HCT116 (cell line): ENCODE measurements around the gene LZTS3. TPM values are rescaled to one million over a fixed set of nuclear protein-coding genes. Genes with fewer than 3 reads are reported as not detected.

Experiments
- ATAC-seq: fragments of 200-7000 bp; cut with Tn5 transposase; 2 replicates; pipeline ENCODE4 v1.9.1; 2020; ENCODE audit warnings: mild to moderate bottlenecking, moderate library complexity
- BruUV-seq: library from RNA; stranded (reverse); fragments of 400-500 nt; replicated peaks from 2 replicates; lab custom pipeline; 2021; lab: Mats Ljungman, UMichigan
- CTCF ChIA-PET: fragments of 300-600 bp; sonication (Branson Sonifier 250); formaldehyde crosslinking; loops from one replicate; lab custom pipeline; 2021; ENCODE audit warnings: antibody characterized with exemption; lab: Charles Lee
- POLR2A ChIA-PET: fragments of 300-600, 350-600 bp; sonication (Branson Sonifier 250); formaldehyde crosslinking; loops from one replicate; lab custom pipeline; 2021; ENCODE audit warnings: antibody characterized with exemption; lab: Charles Lee
- RAD21 ChIA-PET, 2 experiments: fragments of 300-600 bp; sonication (Branson Sonifier 250); formaldehyde crosslinking; loops; one replicate each; lab custom pipeline; 2023; ENCODE audit warnings: low total read pairs in 2 of 2; ENCODE audit not compliant: uncharacterized antibody in 2 of 2, unreplicated experiment in 2 of 2, low non-redundant PET in 1 of 2; lab: Charles Lee
- DNase-seq: peaks from one replicate; pipeline ENCODE4 v3.0.0-alpha.2; 2010; ENCODE audit warnings: low read depth, low spot score
- H2AFZ ChIP-seq: fragments of 200-600 bp; shearing (Covaris generic), sonication (generic); 2 replicates; pipeline ENCODE4 v1.6.1; 2017; ENCODE audit warnings: low read depth, mixed run types, mixed read lengths, antibody characterized with exemption, low read length; ENCODE audit not compliant: poor library complexity, severe bottlenecking
- H3K27ac ChIP-seq: 2 replicates; pipeline ENCODE4 v1.5.1; 2012; ENCODE audit warnings: low read depth, low read length
- H3K27me3 ChIP-seq: fragments of 200-600 bp; sonication (generic); 2 replicates; pipeline ENCODE4 v1.6.1; 2016; ENCODE audit warnings: mixed run types, low read length, mixed read lengths; ENCODE audit not compliant: insufficient read depth
- H3K36me3 ChIP-seq, 2 experiments: fragments of 200-500 bp in 1 of 2; fragments of 200-600 bp in 1 of 2; sonication (Bioruptor generic) in 1 of 2; sonication (generic) in 1 of 2; 2 replicates each; pipeline versions ENCODE4 v1.5.1 to v1.6.1; 2014 to 2016; ENCODE audit warnings: low read length in 2 of 2, inconsistent platforms in 1 of 2, mixed read lengths in 1 of 2, mixed run types in 1 of 2; ENCODE audit not compliant: insufficient read depth in 2 of 2, control insufficient read depth in 1 of 2
- H3K4me1 ChIP-seq, 2 experiments: fragments of 200-600 bp in 1 of 2; sonication (generic) in 1 of 2; 2 replicates each; pipeline versions ENCODE4 v1.5.1 to v1.6.1; 2012 to 2017; ENCODE audit warnings: low read length in 2 of 2, inconsistent platforms in 1 of 2, mild to moderate bottlenecking in 1 of 2, mixed read lengths in 1 of 2, mixed run types in 1 of 2, moderate library complexity in 1 of 2; ENCODE audit not compliant: insufficient read depth in 2 of 2, control insufficient read depth in 1 of 2
- H3K4me2 ChIP-seq: fragments of 200-600 bp; sonication (generic); 2 replicates; pipeline ENCODE4 v1.6.1; 2017; ENCODE audit warnings: mixed run types, low read length, mixed read lengths
- H3K4me3 ChIP-seq, 2 experiments: fragments of 200-600 bp in 1 of 2; sonication (generic) in 1 of 2; replicated peaks in 1 of 2; 2 replicates each; pipeline ENCODE4 v1.5.1; 2011 to 2016; ENCODE audit warnings: low read length in 2 of 2, control low read depth in 1 of 2, low read depth in 1 of 2, mild to moderate bottlenecking in 1 of 2, mixed read lengths in 1 of 2, mixed run types in 1 of 2
- H3K79me2 ChIP-seq: fragments of 200-600 bp; sonication (generic); 2 replicates; pipeline ENCODE4 v1.6.1; 2017; ENCODE audit warnings: mild to moderate bottlenecking, mixed run types, low read length, moderate library complexity, mixed read lengths; ENCODE audit not compliant: insufficient read depth
- H3K9ac ChIP-seq: fragments of 200-600 bp; sonication (generic); 2 replicates; pipeline ENCODE4 v1.6.1; 2016; ENCODE audit warnings: low read length, mixed read lengths
- H3K9me2 ChIP-seq: fragments of 200-600 bp; sonication (generic), shearing (Covaris generic); 2 replicates; pipeline ENCODE4 v1.6.1; 2017; ENCODE audit warnings: mixed run types, mild to moderate bottlenecking, moderate library complexity; ENCODE audit not compliant: insufficient read depth
- H3K9me3 ChIP-seq, 2 experiments: fragments of 200-500 bp in 1 of 2; fragments of 200-600 bp in 1 of 2; sonication (Bioruptor generic) in 1 of 2; sonication (generic) in 1 of 2; 2 replicates each; pipeline ENCODE4 v1.6.1; 2014 to 2017; ENCODE audit warnings: low read length in 2 of 2, mixed read lengths in 2 of 2, inconsistent platforms in 1 of 2, low read depth in 1 of 2, mild to moderate bottlenecking in 1 of 2, mixed run types in 1 of 2, moderate library complexity in 1 of 2; ENCODE audit not compliant: control insufficient read depth in 1 of 2, insufficient read depth in 1 of 2
- H4K20me1 ChIP-seq: fragments of 200-600 bp; sonication (generic), shearing (Covaris generic); 2 replicates; pipeline ENCODE4 v1.6.1; 2017; ENCODE audit warnings: mixed run types, mild to moderate bottlenecking, moderate library complexity; ENCODE audit not compliant: insufficient read depth
- ATF3 ChIP-seq: IDR thresholded peaks from 2 replicates; pipeline ENCODE4 v1.6.1; 2012
- EGR1 ChIP-seq: IDR thresholded peaks from 2 replicates; pipeline ENCODE4 v1.6.1; 2012; ENCODE audit warnings: low read depth
- ELF1 ChIP-seq: IDR thresholded peaks from 2 replicates; pipeline ENCODE4 v1.6.1; 2012; ENCODE audit warnings: low read depth, borderline replicate concordance
- EZH2phosphoT487 ChIP-seq: fragments of 200-600 bp; IDR thresholded peaks from 2 replicates; pipeline ENCODE4 v1.6.1; 2018; ENCODE audit warnings: antibody characterized with exemption, borderline replicate concordance
- FOSL1 ChIP-seq: IDR thresholded peaks from 2 replicates; pipeline ENCODE4 v1.6.1; 2012; ENCODE audit warnings: low read depth
- MAX ChIP-seq: IDR thresholded peaks from 2 replicates; pipeline ENCODE4 v1.6.1; 2012
- POLR2A ChIP-seq: IDR thresholded peaks from 2 replicates; pipeline ENCODE4 v1.7.0; 2011; ENCODE audit warnings: borderline replicate concordance; ENCODE audit not compliant: insufficient read depth, insufficient read length; ENCODE audit errors: extremely low read depth
- POLR2AphosphoS5 ChIP-seq: IDR thresholded peaks from 2 replicates; pipeline ENCODE4 v1.6.1; 2011; ENCODE audit warnings: mild to moderate bottlenecking, low read depth, low read length, moderate library complexity
- RAD21 ChIP-seq: IDR thresholded peaks from 2 replicates; pipeline ENCODE4 v1.6.1; 2012; ENCODE audit warnings: low read depth, mild to moderate bottlenecking
- REST ChIP-seq: IDR thresholded peaks from 2 replicates; pipeline ENCODE4 v1.6.1; 2012; ENCODE audit warnings: low read depth
- SP1 ChIP-seq: IDR thresholded peaks from 2 replicates; pipeline ENCODE4 v1.6.1; 2012; ENCODE audit warnings: low read depth
- SRF ChIP-seq: IDR thresholded peaks from 2 replicates; pipeline ENCODE4 v1.6.1; 2012; ENCODE audit warnings: low read depth
- TCF7L2 ChIP-seq: IDR thresholded peaks from 2 replicates; pipeline ENCODE4 v1.7.0; 2011; ENCODE audit warnings: borderline replicate concordance, inconsistent platforms; ENCODE audit not compliant: insufficient read depth, insufficient read length; ENCODE audit errors: extremely low read depth
- YY1 ChIP-seq: IDR thresholded peaks from 2 replicates; pipeline ENCODE4 v1.6.1; 2011; ENCODE audit warnings: low read length, low read depth, moderate library complexity, mild to moderate bottlenecking; ENCODE audit not compliant: insufficient replicate concordance; ENCODE audit errors: extremely low read depth
- ZFX ChIP-seq: fragments of 450-650 bp; IDR thresholded peaks from 2 replicates; pipeline ENCODE4 v1.6.1; 2017
- intact Hi-C: fragments of 100-400 bp; cut with micrococcal nuclease; formaldehyde crosslinking; loops from 2 replicates; pipeline ENCODE4 v1.10.0; 2022
- total RNA-seq: library from RNA; stranded (reverse); gene quantifications from one replicate; pipeline ENCODE4 v1.2.1, GENCODE V29; 2021; ENCODE audit not compliant: unreplicated experiment

The LZTS3 gene
- total RNA-seq, 1 experiment from 2014 or later = 5.2 TPM

GRCh38 chr20:3160418-3160817, 12.9 kb downstream of the LZTS3 start:
- ATAC-seq (no peak), DNase-seq (no peak)
- RAD21 ChIA-PET = interaction anchor here in 1 of 2 experiments (1.2 kb wide), 1 partner anchor 12 kb away, joined by 3 read pairs; no protein-coding TSS in a partner anchor
- peaks cover 14% of the 10 kb centered on the region; the same call in 1 of the 2 replicates for H4K20me1 ChIP-seq
- no TSS peak for BruUV-seq
- intact Hi-C loops = no loop called here
- no peaks in the 10 kb centered on the region for H3K9me2 ChIP-seq
- H3K79me2 ChIP-seq = peaks cover 42% of the 10 kb centered on the region
- H3K4me1 ChIP-seq = peaks cover 10 to 39% of the 10 kb centered on the region in 2 experiments
- no peak overlapping the region for H2AFZ ChIP-seq
- CTCF ChIA-PET = interaction anchor here (0.6 kb wide), 1 partner anchor 107 kb away, joined by 3 read pairs; no protein-coding TSS in a partner anchor
- TF ChIP-seq POLR2A (no peak), EZH2phosphoT487 (no peak), RAD21 (no peak), FOSL1 (no peak), POLR2AphosphoS5 (no peak), ATF3 (no peak), SP1 (no peak), EGR1 (no peak)
- 0 out of 4 replicates have a peak, but pooled peaks cover 0 to 7% of the 10 kb centered on the region in 2 experiments for H3K36me3 ChIP-seq
- peak overlapping the region; percentile 85 for H3K4me2 ChIP-seq
- peak overlapping the region; percentile 81 for H3K9ac ChIP-seq
- H3K4me3 ChIP-seq = peak overlapping the region; percentile 89 to 98
- H3K9me3 ChIP-seq = no peaks in the 10 kb centered on the region
- no peaks in the 10 kb centered on the region for H3K27me3 ChIP-seq
- POLR2A ChIA-PET = interaction anchor here (0.8 to 0.9 kb wide), 2 partner anchors 11 to 107 kb away, joined by 3 to 4 read pairs; no protein-coding TSS in a partner anchor
- H3K27ac ChIP-seq = peak overlapping the region; percentile 76

GRCh38 chr20:3158968-3159431, 14.3 kb downstream of the LZTS3 start:
- DNase-seq (no peak), ATAC-seq (peak; percentile 7; the same call in 1 of the 2 replicates)
- BruUV-seq = no TSS peak
- peak overlapping the region; percentile 81 for H3K9ac ChIP-seq
- peak overlapping the region; percentile 76 for H3K27ac ChIP-seq
- ChIA-PET POLR2A (no interaction called here), CTCF (no interaction called here), RAD21 (no interaction called here)
- peaks cover 10 to 39% of the 10 kb centered on the region in 2 experiments for H3K4me1 ChIP-seq
- no peaks in the 10 kb centered on the region for H3K9me3 ChIP-seq
- peaks cover 5 to 8% of the 10 kb centered on the region in 2 experiments; a peak in 2 of 4 replicates for H3K36me3 ChIP-seq
- no peaks in the 10 kb centered on the region for H3K9me2 ChIP-seq
- peak overlapping the region; percentile 85 for H3K4me2 ChIP-seq
- H2AFZ ChIP-seq = no peak overlapping the region
- peaks cover 56% of the 10 kb centered on the region for H3K79me2 ChIP-seq
- TF ChIP-seq YY1 (no peak), TCF7L2 (no peak), MAX (no peak), REST (no peak), EGR1 (no peak), EZH2phosphoT487 (no peak), FOSL1 (no peak), ZFX (no peak), ELF1 (no peak), SRF (no peak), POLR2AphosphoS5 (no peak)
- H4K20me1 ChIP-seq = peaks cover 14% of the 10 kb centered on the region; the same call in 1 of the 2 replicates
- intact Hi-C loops = no loop called here
- H3K27me3 ChIP-seq = no peaks in the 10 kb centered on the region
- peak overlapping the region; percentile 89 to 98 for H3K4me3 ChIP-seq
